ENCODE data around the gene PIP4K2C.
A peak's percentile ranks its signal among the peaks of the same experiment; 100 is the strongest.
"Not testable (repeated sequence)": the region's sequence is repeated elsewhere in the genome, so short reads cannot be mapped to it uniquely, and the experiment has no call there.

PIP4K2C gene

DNA sequence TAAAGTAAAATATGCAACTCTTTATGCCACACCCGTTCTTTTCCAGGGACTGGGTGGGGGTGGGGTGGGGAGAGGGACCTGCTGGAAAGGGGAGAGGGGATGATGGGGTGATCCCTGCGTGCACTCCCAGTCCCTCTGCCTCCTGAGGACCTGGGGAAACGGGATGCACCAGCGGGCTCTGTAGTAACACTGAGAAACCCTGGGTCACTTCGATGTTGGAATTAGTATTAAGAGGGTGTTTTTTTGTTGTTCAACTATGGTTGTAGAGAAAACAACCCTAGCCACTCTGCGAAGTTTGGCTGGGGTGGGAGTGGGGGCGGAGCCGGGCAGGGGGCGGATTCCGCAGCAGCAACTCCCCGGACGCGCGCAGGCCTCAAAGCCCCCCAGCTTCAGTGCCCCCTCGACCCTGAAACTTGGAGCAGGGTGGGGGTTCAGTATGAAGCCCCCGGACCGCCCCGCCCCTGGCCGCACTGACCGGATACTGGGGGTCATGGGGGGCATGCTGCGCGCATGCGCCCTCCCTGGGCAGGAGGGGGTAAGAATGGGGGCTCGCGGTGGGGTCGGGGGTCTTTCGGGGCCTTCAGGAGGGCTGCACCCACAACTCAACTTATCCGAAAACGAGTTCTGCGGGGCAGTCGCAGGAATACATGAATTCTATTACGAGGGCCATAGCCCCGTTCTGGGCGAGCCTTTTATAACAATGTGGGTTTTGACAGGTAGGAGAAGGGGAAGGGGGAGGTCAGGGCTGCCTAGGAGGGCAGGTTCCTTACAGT, 19.0 kb downstream of the PIP4K2C start:
- DNase-seq (ENCODE audit: low read depth), result no peak

GRCh38 chr12:57610554-57611107, 19.6 kb downstream of the PIP4K2C start:
- DNase-seq (ENCODE audit: low read depth), result no peak

GRCh38 chr12:57611108-57611826, 20.3 kb downstream of the PIP4K2C start, which contains the start of gene ARHGEF25:
Gene ARHGEF25 (plus strand): TSS chr12:57611435. CDS start chr12:57611895, 460 bp downstream.
- DNase-seq (ENCODE audit: low read depth), result no peak

GRCh38 chr12:57611827-57612710, 21.1 kb downstream of the PIP4K2C start:
- DNase-seq (ENCODE audit: low read depth), result no peak

GRCh38 chr12:57612711-57613426, 21.9 kb downstream of the PIP4K2C start:
- DNase-seq (ENCODE audit: low read depth), result no peak

- DNase-seq (ENCODE audit: low read depth), result no peak
Observed at GRCh38 chr12:57613427-57614109, 22.6 kb downstream of the PIP4K2C start.

- DNase-seq (ENCODE audit: low read depth), result no peak
Observed at GRCh38 chr12:57614178-57614947, 23.4 kb downstream of the PIP4K2C start.

DNA sequence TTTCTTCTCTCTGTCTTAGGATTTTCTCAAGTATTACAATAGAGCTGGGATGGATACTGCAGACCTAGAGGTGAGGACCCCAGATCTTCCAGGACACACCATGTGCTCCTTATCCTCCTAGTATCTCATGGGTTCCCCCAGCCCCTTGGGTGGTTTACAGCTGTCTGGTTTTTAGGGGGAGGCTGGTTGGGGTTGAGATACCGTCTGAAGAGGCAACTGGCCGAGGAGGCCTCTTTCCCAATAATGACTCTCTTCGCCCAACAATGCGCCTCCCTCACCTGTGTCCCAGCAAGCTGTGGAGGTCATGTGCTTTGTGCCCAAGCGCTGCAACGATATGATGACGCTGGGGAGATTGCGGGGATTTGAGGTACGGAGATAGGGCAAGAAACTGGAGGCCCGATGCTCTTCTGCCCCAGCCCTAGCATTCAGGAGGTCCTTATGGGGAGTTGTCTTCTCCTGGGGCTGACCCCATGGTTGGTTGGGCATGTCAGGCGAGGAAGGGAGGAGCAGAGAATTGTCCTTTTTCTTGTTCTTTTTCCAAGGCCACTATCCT, 24.0 kb downstream of the PIP4K2C start:
- DNase-seq (ENCODE audit: low read depth), result no peak

GRCh38 chr12:57615637-57616036, 24.6 kb downstream of the PIP4K2C start:
- no peak for DNase-seq (ENCODE audit: low read depth)

GRCh38 chr12:57616383-57617101, 25.6 kb downstream of the PIP4K2C start:
- DNase-seq (ENCODE audit: low read depth), result peak; percentile 49

DNA sequence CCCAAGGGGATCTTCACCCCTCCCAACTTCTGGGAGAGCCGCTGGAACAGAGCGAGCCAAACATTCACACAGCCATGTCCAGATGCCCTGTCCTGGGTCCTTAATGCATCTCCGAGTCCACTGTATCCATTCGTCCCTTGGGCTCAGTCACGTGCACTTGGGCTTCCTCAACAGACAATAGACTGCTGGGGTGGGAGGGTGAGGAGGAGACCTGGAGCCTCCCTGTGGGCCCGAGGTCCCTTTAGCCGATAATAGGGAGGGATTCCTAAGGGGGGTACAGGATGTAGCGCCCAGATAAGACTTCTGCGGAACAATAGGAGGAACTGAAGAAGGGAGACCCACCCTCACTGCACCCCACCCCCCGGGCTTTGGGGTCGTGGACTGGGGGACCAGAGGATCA, 26.9 kb downstream of the PIP4K2C start:
- DNase-seq (ENCODE audit: low read depth), result no peak

DNA sequence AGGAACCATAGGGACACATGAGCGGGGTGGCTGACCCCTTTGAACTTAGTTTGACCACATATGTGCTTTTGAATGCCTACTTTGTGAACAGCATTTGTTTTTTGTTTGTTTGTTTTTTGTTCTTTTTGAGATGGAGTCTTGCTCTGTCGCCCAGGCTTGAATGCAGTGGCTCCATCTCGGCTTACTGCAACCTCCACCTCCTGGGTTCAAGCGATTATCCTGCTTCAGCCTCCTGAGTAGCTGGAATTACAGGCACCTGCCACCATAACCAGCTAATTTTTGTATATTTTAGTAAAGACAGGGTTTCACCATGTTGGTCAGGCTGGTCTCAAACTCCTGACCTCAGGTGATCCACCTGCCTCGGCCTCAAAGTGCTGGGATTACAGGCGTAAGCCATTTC, 27.4 kb downstream of the PIP4K2C start:
- DNase-seq (ENCODE audit: low read depth), result not testable (repeated sequence)

- DNase-seq (ENCODE audit: low read depth), result no peak
Observed at GRCh38 chr12:57618966-57619433, 28.0 kb downstream of the PIP4K2C start.

GRCh38 chr12:57619434-57620244, 28.6 kb downstream of the PIP4K2C start:
- no peak for DNase-seq (ENCODE audit: low read depth)

DNA sequence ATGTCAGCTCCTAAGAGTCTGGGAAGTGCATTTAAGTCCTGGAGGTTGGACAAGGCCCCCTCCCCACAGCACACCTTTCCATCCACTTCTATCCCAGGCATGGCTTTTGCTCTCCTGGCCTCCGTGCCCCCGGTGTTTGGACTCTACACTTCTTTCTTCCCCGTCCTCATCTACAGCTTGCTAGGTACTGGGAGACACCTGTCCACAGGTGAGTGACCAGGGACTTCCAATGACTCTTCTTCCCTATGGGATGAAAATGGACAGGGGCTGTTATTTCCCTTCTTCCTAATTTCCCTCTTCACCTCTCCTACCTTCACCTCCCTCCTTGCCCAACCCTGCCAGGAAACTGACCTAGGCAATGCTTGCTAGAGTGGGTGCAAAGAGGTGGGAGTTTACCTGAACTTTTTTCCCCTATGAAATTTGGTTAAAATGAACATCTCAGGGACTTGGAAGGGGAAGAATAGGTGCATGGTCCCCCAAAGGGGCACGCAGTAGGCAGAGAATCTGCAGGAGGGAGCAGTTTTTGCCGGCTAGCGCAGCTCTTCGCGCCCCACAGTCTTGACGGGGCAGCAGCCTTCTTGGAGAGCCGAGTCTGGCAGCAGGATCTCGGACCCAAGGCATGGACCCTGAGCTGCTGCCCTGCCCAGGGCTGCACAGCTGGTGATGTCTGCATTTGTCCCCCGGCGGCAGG, 29.4 kb downstream of the PIP4K2C start:
- no peak for DNase-seq (ENCODE audit: low read depth)

- DNase-seq (ENCODE audit: low read depth), result no peak
Observed at GRCh38 chr12:57620936-57621496, 30.0 kb downstream of the PIP4K2C start.

All from stromal cell of bone marrow (primary cell).